Spleen (tissue), 7 donors: ENCODE measurements around the gene WDR7.

ENCODE experiments used
- CTCF ChIP-seq, 11 experiments: fragments of 200-600 bp in 7 of 11; fragments of 450-650 bp in 4 of 11; sonication (generic) in 4 of 11; IDR thresholded peaks in 8 of 11; conservative IDR thresholded peaks in 3 of 11; 1 replicate in 7 of 11; 2 replicates in 4 of 11; pipeline versions ENCODE4 v1.4.0 to v1.8.0; 2016 to 2021; ENCODE audit warnings: antibody characterized with exemption in 11 of 11, inconsistent platforms in 4 of 11, mild to moderate bottlenecking in 1 of 11
- POLR2A ChIP-seq, 3 donors: fragments of 450-650 bp; IDR thresholded peaks; one replicate each; pipeline ENCODE4 v1.5.1; 2017; ENCODE audit warnings: antibody characterized with exemption in 3 of 3, mild to moderate bottlenecking in 1 of 3
- POLR2AphosphoS5 ChIP-seq, 3 donors: sonication (generic); formaldehyde crosslinking; IDR thresholded peaks; one replicate each; pipeline ENCODE4 v1.5.1; 2017; ENCODE audit warnings: antibody characterized with exemption in 3 of 3
- donor health status: DM: no; HTN: no; CAD: no; lungs with moderate emphysema.
- donor health status: DM: no; HTN: no; CAD: no.
- donor health status: DM: no; HTN: no; CAD: no.

DNA sequence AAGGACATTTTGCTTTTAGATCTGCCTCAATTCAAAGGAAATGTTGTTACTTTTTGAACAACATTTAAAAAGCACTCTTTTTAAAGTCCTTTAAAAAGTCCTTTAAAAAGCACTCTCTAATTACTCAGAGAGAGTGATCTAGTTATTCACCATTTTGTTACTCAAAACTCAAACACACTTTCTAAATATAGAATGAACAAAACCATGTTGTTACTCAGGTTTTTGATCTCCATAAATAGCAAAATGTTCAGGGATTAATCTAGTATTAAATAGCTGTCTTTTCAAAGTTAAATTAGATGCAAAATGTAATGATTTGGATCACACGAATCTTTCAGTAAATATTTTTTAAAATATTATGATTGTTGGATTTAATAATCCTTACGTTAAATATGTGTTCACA is 352.2 kb downstream of the WDR7 start:
- TF ChIP-seq POLR2A (IDR thresholded peaks at IDR 0.05) (no peak), CTCF (IDR thresholded peaks at IDR 0.05 in 8 of 11, conservative IDR thresholded peaks at IDR 0.05 in 3 of 11) (no peak), POLR2AphosphoS5 (IDR thresholded peaks at IDR 0.05) (no peak)
